H9 (cell line): ENCODE measurements around the gene ZNF75A. TPM values are rescaled to one million over a fixed set of nuclear protein-coding genes. Genes with fewer than 3 reads are reported as not detected.

Experiments used
- DNase-seq: peaks from one replicate; pipeline ENCODE4 v3.0.0-alpha.2; 2017
- H2AFZ ChIP-seq: one replicate; pipeline ENCODE4 v1.6.1; 2013; ENCODE audit warnings: mild to moderate bottlenecking, low read length, control low read depth, moderate library complexity
- H2AK5ac ChIP-seq: 2 replicates; pipeline ENCODE4 v1.6.1; 2013; ENCODE audit warnings: low read length, control low read depth, mixed read lengths; ENCODE audit not compliant: insufficient read length
- H2BK120ac ChIP-seq: one replicate; pipeline ENCODE4 v1.6.1; 2013; ENCODE audit warnings: low read depth, mild to moderate bottlenecking, low read length, control low read depth, inconsistent platforms; ENCODE audit not compliant: poor library complexity, severe bottlenecking
- H2BK12ac ChIP-seq: 2 replicates; pipeline ENCODE4 v1.6.1; 2013; ENCODE audit warnings: low read length, control low read depth, mixed read lengths, low read depth; ENCODE audit not compliant: insufficient read length
- H2BK15ac ChIP-seq: 2 replicates; pipeline ENCODE4 v1.6.1; 2013; ENCODE audit warnings: low read depth, low read length, control low read depth
- H2BK20ac ChIP-seq: one replicate; pipeline ENCODE4 v1.6.1; 2013; ENCODE audit warnings: low read depth, mild to moderate bottlenecking, low read length, control low read depth, inconsistent platforms; ENCODE audit not compliant: poor library complexity, severe bottlenecking
- H2BK5ac ChIP-seq: 2 replicates; pipeline ENCODE4 v1.6.1; 2013; ENCODE audit warnings: low read length, control low read depth, mixed read lengths; ENCODE audit not compliant: insufficient read length
- H3K14ac ChIP-seq: 2 replicates; pipeline ENCODE4 v1.6.1; 2013; ENCODE audit warnings: low read length, control low read depth; ENCODE audit not compliant: insufficient read depth
- H3K18ac ChIP-seq: 2 replicates; pipeline ENCODE4 v1.6.1; 2013; ENCODE audit warnings: low read depth, mild to moderate bottlenecking, mixed read lengths, low read length, control low read depth; ENCODE audit not compliant: insufficient read length
- H3K23ac ChIP-seq: 2 replicates; pipeline ENCODE4 v1.6.1; 2013; ENCODE audit warnings: low read length, control low read depth, mixed read lengths, low read depth; ENCODE audit not compliant: insufficient read length
- H3K23me2 ChIP-seq: 2 replicates; pipeline ENCODE4 v1.6.1; 2013; ENCODE audit warnings: low read depth, mild to moderate bottlenecking, mixed read lengths, low read length, control low read depth; ENCODE audit not compliant: insufficient read length, poor library complexity, severe bottlenecking
- H3K27ac ChIP-seq: 2 replicates; pipeline ENCODE4 v1.5.1; 2013; ENCODE audit warnings: low read length, control low read depth, mixed read lengths, low read depth; ENCODE audit not compliant: insufficient read length
- H3K27me3 ChIP-seq: 2 replicates; pipeline ENCODE4 v1.6.1; 2013; ENCODE audit warnings: low read length, control low read depth, inconsistent platforms; ENCODE audit not compliant: insufficient read depth
- H3K4ac ChIP-seq: 2 replicates; pipeline ENCODE4 v1.6.1; 2013; ENCODE audit warnings: low read depth, mild to moderate bottlenecking, control low read depth, inconsistent platforms, low read length, moderate library complexity
- H3K4me1 ChIP-seq: 2 replicates; pipeline ENCODE4 v1.6.1; 2013; ENCODE audit warnings: low read length, control low read depth, inconsistent platforms; ENCODE audit not compliant: insufficient read depth
- H3K4me2 ChIP-seq: 2 replicates; pipeline ENCODE4 v1.6.1; 2013; ENCODE audit warnings: low read length, control low read depth, mixed read lengths; ENCODE audit not compliant: insufficient read length, insufficient read depth
- H3K56ac ChIP-seq: 2 replicates; pipeline ENCODE4 v1.6.1; 2013; ENCODE audit warnings: low read depth, mild to moderate bottlenecking, mixed read lengths, low read length, control low read depth; ENCODE audit not compliant: insufficient read length
- H3K79me1 ChIP-seq: 2 replicates; pipeline ENCODE4 v1.6.1; 2013; ENCODE audit warnings: low read depth, mild to moderate bottlenecking, moderate library complexity, low read length, control low read depth, inconsistent platforms; ENCODE audit not compliant: insufficient read depth, poor library complexity, severe bottlenecking
- H3K79me2 ChIP-seq: 2 replicates; pipeline ENCODE4 v1.6.1; 2013; ENCODE audit warnings: low read length, control low read depth, inconsistent platforms; ENCODE audit not compliant: insufficient read depth
- H3K9ac ChIP-seq: 2 replicates; pipeline ENCODE4 v1.6.1; 2013; ENCODE audit warnings: low read length, control low read depth, mixed read lengths; ENCODE audit not compliant: insufficient read length; ENCODE audit errors: extremely low read depth
- H3K9me3 ChIP-seq: one replicate; pipeline ENCODE4 v1.6.1; 2013; ENCODE audit warnings: low read depth, low read length, inconsistent platforms; ENCODE audit not compliant: control insufficient read depth
- H3T11ph ChIP-seq: one replicate; pipeline ENCODE4 v1.6.1; 2013; ENCODE audit warnings: mild to moderate bottlenecking, low read length, control low read depth, inconsistent platforms
- H4K20me1 ChIP-seq: one replicate; pipeline ENCODE4 v1.6.1; 2013; ENCODE audit not compliant: control insufficient read depth, insufficient read length, insufficient read depth
- H4K5ac ChIP-seq: 2 replicates; pipeline ENCODE4 v1.6.1; 2013; ENCODE audit warnings: low read depth, mild to moderate bottlenecking, mixed read lengths, low read length, control low read depth; ENCODE audit not compliant: insufficient read length
- H4K8ac ChIP-seq: replicated peaks from 2 replicates; pipeline ENCODE4 v1.6.1; 2013; ENCODE audit warnings: low read length, control low read depth, mixed read lengths, low read depth; ENCODE audit not compliant: insufficient read length
- H4K91ac ChIP-seq: 2 replicates; pipeline ENCODE4 v1.6.1; 2013; ENCODE audit warnings: low read depth, mild to moderate bottlenecking, moderate library complexity, mixed read lengths, low read length, control low read depth; ENCODE audit not compliant: insufficient read length
- H3K27ac Mint-ChIP-seq, 3 experiments: 2 replicates in 2 of 3; 3 replicates in 1 of 3; pipeline ENCODE4 v1.8.0; 2020 to 2021; ENCODE audit warnings: mixed read lengths in 3 of 3, mild to moderate bottlenecking in 1 of 3, moderate library complexity in 1 of 3
- H3K27me3 Mint-ChIP-seq: 2 replicates; pipeline ENCODE4 v1.8.0; 2021; ENCODE audit warnings: low read depth, mild to moderate bottlenecking, moderate library complexity, mixed read lengths
- H3K36me3 Mint-ChIP-seq, 3 experiments: 2 replicates in 2 of 3; 3 replicates in 1 of 3; pipeline ENCODE4 v1.8.0; 2020 to 2021; ENCODE audit warnings: low read depth in 3 of 3, mixed read lengths in 3 of 3; ENCODE audit not compliant: insufficient read depth in 1 of 3
- H3K4me1 Mint-ChIP-seq, 2 experiments: 2 replicates each; pipeline ENCODE4 v1.8.0; 2020; ENCODE audit warnings: mixed read lengths in 2 of 2
- H3K4me3 Mint-ChIP-seq, 2 experiments: 2 replicates in 1 of 2; 3 replicates in 1 of 2; pipeline ENCODE4 v1.8.0; 2020 to 2021; ENCODE audit warnings: mild to moderate bottlenecking in 2 of 2, mixed read lengths in 2 of 2, moderate library complexity in 1 of 2
- H3K9me3 Mint-ChIP-seq, 2 experiments: 2 replicates in 1 of 2; 3 replicates in 1 of 2; pipeline ENCODE4 v1.8.0; 2020; ENCODE audit warnings: mild to moderate bottlenecking in 2 of 2, mixed read lengths in 2 of 2, moderate library complexity in 1 of 2
- CTCF ChIP-seq: fragments of 200-600 bp; sonication (generic); conservative IDR thresholded peaks from 3 replicates; pipeline ENCODE4 v1.8.0; 2021; ENCODE audit warnings: antibody characterized with exemption, mild to moderate bottlenecking
- WGBS: extraction: QIAGEN DNeasy Blood & Tissue Kit; methylation state at CpG from one replicate; pipeline ENCODE4 v1.1.7; 2013; ENCODE audit warnings: missing lambda C conversion rate, low lambda C conversion rate, mixed read lengths; ENCODE audit not compliant: insufficient read length; ENCODE audit errors: extremely low coverage; 5-methylcytosine and 5-hydroxymethylcytosine counted together
- total RNA-seq: library from RNA; stranded (reverse); gene quantifications from 2 replicates; pipeline ENCODE4 v1.2.1, GENCODE V29; 2021

The ZNF75A gene
- total RNA-seq, 1 experiment from 2014 or later: 42.4 TPM

GRCh38 chr16:3285131-3285530, 20.2 kb upstream of the ZNF75A start:
- TF ChIP-seq CTCF: no peak
- H3K27me3 Mint-ChIP-seq: peaks cover 9% of the 10 kb centered on the region

More at GRCh38 chr16:3285131-3285530, 20.2 kb upstream of the ZNF75A start:
- Mint-ChIP-seq H3K4me1 (peaks cover 18 to 24% of the 10 kb centered on the region in 2 experiments), H3K9me3 (peaks cover 46 to 57% of the 10 kb centered on the region in 2 experiments), H3K27ac (no peak overlapping the region; a peak in 1 of 7 replicates), H3K36me3 (peaks cover 60 to 64% (median 63%) of the 10 kb centered on the region in 3 experiments), H3K4me3 (peak overlapping the region; percentile 96 to 98)
- peak overlapping the region; percentile 85 for H3K4me2 ChIP-seq
- H2AK5ac ChIP-seq: no peak overlapping the region
- no peak overlapping the region for H4K8ac ChIP-seq
- H2BK120ac ChIP-seq: no peak overlapping the region
- no peak overlapping the region for H3K9ac ChIP-seq
- no CpG with 5 or more reads among the region's 6 CpGs for WGBS
- no peaks in the 10 kb centered on the region for H3K4me1 ChIP-seq
- no peak overlapping the region for H2BK12ac ChIP-seq
- no peak overlapping the region for H4K5ac ChIP-seq
- no peak overlapping the region for H2BK5ac ChIP-seq
- no peak overlapping the region for H3T11ph ChIP-seq
- no peak overlapping the region for H3K23ac ChIP-seq
- H3K79me2 ChIP-seq: peaks cover 29% of the 10 kb centered on the region
- H3K56ac ChIP-seq: no peak overlapping the region
- no peaks in the 10 kb centered on the region for H3K27me3 ChIP-seq
- H2AFZ ChIP-seq: no peak overlapping the region
- peaks cover 36% of the 10 kb centered on the region for H3K9me3 ChIP-seq
- no peak overlapping the region for H3K27ac ChIP-seq
- no peak overlapping the region for H4K91ac ChIP-seq
- no peak overlapping the region for H3K4ac ChIP-seq
- peaks cover 12% of the 10 kb centered on the region for H3K79me1 ChIP-seq
- no peak overlapping the region for H3K18ac ChIP-seq
- H3K23me2 ChIP-seq: peaks cover 11% of the 10 kb centered on the region
- DNase-seq: no peak
- no peak overlapping the region for H2BK20ac ChIP-seq
- no peak overlapping the region for H3K14ac ChIP-seq
- H4K20me1 ChIP-seq: peaks cover 5% of the 10 kb centered on the region
- no peak overlapping the region for H2BK15ac ChIP-seq
